ENCODE data around the gene FREM2.
A peak's percentile ranks its signal among the peaks of the same experiment; 100 is the strongest.

The FREM2 gene

DNA sequence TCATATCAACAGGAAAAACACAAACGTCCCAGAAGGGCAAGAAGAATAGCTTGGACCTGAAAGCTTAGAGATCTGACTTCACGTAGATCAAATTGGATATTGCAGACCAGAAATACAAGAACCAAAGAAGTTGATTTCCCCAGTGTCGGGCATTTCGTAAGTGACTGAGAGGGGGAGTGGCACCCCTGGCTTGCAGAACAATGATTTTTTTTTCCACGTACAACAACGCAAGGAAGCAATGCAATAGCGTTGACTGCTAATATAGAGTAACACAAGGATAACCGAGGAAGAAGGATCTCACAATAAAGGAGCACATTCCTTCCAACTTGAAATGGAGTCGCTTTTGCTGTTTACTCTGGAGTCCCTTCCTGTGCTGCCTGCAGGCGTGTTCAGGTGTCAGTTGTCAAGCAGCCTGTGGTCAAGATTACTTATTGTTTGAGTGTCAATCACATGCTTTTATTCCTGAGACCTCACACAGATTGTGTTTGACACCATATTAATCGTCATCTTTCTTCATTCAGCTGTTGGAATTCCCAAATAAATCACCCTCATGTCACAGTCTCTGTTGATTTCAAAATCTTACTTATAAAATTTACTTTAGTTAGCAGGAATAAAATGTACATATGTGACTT lies 139.4 kb downstream of the FREM2 start:
- no peak for DNase-seq (ENCODE audit: low spot score)

DNA sequence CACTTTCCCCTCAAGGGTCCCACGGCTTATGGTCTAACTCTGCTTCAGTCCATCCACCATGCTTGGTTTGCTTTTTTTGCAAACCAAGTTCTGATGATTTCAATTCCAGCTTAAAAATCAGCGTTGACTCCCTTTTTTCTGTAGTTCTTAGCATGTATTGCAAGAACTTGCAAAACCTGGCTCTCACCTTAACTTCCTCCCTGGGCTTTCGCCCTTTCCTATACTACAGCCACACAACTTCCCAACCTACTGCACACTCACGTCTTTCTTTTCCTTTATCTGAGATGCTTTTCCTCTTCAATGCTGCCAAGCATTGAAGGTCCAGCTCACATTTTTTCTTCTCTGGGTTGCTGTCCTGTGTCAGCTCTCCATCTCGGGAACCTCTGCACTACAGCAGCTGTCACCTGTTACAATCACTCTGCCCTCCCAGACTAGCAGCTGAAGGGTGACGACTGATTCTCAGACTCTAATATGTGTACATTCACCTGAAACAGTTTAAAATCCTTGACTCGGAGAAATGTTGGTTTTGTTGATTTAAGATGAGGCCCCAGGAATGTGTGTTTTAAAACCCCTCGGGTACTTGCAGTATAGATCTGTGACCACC lies 143.7 kb downstream of the FREM2 start:
- DNase-seq (ENCODE audit: low spot score) = no peak

DNA sequence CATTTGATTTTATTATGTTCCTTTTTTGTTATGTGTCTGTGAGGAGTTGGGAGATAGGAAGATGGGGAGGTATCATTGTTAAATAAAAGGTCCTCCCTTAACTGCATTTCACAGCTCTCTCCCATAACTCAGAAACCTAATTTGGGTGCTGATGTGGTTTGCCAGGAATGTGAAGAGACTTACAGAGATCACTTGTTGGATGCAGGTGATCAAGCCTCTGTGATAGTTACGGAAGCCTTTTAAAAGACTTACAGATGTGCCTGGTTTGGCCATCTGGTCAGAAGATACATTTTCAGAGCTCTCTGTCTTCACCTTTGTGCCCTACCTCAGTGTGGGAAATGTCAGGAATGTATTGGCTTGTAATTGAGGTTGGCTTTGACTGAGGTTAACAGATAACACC lies 157.7 kb downstream of the FREM2 start:
- no peak for DNase-seq (ENCODE audit: low spot score)

DNA sequence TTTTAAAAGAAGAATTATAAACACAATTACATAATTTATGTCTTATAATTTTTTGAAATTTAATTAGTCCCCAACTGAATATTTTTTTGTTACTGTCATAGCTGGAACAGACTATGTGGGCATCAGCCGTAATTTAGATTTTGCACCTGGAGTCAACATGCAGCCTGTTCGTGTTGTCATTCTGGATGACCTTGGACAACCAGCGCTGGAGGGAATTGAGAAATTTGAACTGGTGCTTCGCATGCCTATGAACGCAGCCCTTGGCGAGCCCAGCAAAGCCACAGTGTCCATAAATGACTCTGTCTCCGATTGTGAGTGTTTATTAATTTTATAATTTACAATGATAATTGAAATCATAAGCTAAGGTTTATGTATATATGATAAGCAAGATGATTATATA lies 161.5 kb downstream of the FREM2 start:
- no peak for DNase-seq (ENCODE audit: low spot score)

DNA sequence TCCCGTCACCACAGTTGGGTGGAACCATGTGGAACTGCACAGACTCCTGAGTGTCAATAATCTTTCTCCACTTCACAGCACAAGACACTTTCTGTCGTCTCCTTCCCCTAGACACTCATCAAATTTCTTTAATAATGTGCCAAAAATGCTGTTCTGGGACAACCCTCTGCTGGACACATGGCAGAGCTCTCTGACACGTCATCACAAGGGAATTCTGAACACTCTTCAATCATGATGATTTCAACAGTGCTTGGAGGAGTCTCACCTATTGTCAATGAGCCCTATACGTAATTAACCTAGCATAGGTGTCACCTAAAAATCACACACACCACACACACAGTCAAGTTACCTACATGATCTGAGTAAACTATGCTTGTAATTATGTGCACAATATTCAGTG lies 162.4 kb downstream of the FREM2 start:
- no peak for DNase-seq (ENCODE audit: low spot score)

DNA sequence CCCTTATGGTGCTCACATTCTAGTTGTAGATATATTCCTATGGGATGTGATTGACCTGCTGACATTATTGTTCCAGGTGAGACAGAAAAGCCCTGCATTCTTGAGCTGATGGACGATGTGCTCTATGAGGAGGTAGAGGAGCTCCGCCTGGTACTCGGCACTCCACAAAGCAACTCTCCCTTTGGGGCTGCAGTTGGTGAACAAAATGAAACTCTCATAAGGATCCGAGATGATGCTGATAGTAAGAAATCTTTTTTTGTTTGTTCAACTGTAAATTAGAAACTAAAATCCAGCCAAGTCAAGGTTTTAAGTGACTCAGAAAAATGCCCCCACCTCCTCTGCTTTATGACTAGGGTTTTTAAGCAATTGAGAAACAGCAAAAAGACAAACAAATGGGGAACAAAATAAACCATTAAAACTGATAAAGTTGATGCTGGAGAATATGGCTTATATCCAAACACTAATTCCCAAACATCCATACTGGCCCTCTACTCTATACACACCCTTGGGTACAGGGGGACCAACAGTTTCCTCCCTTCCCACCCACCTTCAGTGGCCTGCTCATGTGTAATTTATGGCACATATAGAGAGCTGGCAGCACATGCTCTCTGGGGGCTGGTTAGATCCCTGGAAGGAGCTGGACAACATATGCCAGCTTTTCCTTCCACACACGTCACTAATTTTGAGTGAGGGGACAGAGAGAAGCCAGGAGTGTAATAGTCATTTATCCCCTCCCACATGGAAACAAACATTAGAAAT lies 164.2 kb downstream of the FREM2 start:
- DNase-seq (ENCODE audit: low spot score) = no peak

DNA sequence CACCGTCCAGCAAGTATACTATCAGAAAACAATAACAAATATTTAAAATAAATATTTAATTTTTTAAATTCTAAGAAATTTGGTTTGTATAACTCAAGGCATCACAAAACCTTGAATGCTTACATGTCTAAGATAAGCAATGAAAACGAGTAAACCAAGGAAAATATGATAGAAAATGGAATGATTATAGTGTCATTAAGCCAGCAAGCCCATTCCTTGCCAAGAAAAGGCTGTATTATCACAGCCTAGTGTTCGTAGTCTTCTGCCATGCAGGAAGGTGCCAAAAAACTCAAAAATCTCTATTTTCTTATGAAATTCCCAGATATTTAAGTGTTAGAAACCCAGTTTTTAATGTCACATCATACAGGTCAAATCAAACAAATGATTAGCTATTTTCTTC lies 167.3 kb downstream of the FREM2 start:
- no peak for DNase-seq (ENCODE audit: low spot score)

DNA sequence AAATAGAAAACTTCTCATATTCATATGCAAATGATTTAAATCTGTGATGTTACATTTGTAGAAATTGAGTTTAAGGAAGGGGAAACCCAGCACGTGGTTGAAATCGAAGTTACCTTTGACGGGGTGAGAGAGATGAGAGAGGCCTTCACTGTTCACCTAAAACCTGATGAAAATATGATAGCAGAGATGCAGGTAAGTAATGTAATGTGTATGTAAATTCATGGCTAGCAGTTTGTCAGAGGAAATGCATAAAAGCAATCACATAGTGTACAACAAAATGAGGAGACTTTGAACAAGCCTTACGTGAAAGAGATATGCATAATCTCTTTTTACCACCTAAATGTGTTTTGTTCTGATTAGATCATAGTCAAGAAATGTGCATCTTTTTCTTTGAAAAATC lies 169.2 kb downstream of the FREM2 start:
- DNase-seq (ENCODE audit: low spot score) = no peak

DNA sequence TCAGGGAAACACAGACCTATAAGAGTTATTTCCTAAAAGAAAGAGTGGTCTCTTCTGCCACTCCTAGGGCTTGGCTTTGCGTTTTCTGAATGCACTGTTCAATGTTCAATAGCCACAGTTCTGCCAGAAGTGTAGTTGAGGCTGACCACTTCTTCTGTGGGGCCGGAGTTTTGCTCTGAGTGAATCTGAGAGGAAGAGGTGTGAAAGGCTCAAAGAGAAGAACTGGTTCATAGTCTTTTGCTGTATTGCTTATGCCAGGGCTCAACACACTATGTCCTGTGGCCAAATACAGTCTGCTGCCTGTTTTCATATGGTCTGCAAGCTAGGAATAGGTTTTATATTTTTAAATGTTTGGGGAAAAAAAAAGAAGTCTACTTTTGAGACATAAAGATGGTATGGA lies 175.6 kb downstream of the FREM2 start:
- no peak for DNase-seq (ENCODE audit: low spot score)

DNA sequence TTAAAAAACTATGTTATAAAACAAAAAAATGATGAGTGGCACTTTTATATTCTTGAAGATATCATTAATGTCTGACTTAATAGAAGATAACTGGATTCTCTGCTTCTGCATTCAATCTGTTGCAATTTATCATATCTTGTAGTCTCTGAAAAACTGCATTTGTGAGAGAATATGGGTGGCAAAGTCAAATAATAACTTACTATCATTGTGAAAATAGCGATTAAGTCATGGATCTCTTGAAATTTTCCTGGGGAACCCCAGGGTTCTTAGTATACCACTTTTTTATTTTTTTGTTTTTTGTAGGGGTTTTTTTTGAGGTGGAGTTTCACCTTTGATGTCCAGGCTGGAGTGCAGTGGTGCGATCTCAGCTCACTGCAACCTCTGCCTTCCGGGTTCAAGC lies 176.7 kb downstream of the FREM2 start:
- DNase-seq (ENCODE audit: low spot score) = no peak

DNA sequence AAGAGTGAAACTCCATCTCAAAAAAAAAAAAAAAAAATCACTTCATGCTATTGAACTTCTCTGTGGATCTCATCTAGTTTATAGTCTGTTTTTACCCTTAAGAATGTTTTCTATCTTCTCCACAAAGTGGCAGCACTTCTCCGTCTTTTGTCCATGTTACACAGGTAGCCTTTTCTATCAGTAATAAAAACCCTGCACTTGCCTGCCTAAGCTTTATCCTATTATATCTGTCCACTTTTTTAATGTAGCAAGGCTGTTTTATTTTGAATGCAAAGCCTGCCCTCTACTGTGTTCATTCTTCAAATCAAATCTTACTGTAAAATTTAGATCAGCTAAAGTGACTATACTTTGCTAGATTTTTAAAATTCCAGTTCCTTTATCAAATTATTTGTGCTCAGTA lies 179.8 kb downstream of the FREM2 start:
- no peak for DNase-seq (ENCODE audit: low spot score)

DNA sequence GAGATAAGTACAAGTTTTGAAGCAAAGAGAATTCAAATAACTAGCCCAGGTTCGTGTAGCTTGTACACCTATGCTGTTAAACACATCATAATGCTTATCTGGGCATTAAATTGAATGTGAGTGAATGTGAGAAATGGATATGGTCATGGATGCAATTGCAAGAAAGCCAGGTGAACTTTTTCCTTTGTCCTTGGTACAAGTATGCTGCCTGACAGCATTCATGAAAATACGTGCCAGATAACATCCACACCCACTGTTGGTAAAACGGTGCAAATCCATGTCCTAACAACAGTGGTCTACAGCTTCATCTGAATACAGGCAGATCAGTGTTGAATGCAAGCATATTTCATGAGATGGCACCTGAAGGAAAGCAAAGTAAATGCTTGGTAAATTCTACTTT lies 181.5 kb downstream of the FREM2 start:
- DNase-seq (ENCODE audit: low spot score) = no peak

DNA sequence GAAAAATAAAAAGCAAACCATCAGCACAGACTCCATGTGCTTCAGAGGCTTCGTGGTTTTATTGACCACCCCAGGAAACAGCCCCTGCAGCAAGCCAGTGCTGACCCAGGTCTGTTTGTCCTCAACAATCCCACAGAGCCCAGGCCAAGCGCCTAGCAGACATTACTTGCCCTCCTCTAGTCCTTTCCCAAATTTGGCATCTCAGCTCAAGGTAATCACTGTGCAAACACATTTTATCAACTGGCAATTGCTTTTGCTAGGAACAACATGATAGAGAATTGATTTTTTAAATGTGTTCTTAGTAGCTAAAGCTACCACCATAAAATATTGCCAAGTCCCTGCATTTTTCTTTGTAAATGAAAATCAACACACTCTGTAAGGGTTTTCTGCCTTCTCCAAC lies 182.0 kb downstream of the FREM2 start:
- DNase-seq (ENCODE audit: low spot score) = no peak

DNA sequence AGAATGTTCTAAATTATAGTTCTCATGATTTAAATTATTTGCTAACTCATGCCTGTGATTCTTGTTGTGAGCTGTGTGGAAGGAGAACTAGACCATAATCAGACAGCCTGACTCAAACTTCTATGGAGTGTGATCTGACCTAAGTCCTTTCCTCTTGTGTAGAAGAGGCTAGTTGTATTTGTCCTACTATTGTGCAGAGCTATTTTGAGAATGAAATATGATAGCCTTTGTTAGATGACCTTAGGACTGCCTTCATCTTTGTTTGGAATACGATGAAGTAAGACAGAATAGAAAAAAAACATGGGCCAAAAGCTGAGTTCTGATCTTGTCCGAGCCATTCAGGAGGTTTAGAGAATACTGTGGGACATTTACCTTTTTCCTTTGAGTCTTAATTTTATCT lies 184.4 kb downstream of the FREM2 start:
- no peak for DNase-seq (ENCODE audit: low spot score)

DNA sequence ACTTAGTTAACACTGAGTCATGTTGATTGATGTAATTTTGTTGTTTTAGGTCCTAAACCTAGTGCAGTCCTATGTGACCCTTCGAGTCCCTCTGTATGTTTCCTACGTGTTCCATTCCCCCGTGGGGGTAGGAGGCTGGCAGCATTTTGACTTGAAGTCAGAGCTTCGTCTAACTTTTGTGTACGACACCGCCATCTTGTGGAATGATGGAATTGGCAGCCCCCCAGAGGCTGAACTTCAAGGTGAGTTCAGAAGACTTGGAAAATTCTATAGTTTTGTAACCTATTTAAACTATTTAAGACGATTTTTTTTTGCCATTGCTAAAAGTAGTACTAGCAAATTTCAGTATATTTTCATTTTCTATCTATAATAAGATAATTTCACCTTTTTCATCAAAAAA lies 185.8 kb downstream of the FREM2 start:
- DNase-seq (ENCODE audit: low spot score) = peak; percentile 15

DNA sequence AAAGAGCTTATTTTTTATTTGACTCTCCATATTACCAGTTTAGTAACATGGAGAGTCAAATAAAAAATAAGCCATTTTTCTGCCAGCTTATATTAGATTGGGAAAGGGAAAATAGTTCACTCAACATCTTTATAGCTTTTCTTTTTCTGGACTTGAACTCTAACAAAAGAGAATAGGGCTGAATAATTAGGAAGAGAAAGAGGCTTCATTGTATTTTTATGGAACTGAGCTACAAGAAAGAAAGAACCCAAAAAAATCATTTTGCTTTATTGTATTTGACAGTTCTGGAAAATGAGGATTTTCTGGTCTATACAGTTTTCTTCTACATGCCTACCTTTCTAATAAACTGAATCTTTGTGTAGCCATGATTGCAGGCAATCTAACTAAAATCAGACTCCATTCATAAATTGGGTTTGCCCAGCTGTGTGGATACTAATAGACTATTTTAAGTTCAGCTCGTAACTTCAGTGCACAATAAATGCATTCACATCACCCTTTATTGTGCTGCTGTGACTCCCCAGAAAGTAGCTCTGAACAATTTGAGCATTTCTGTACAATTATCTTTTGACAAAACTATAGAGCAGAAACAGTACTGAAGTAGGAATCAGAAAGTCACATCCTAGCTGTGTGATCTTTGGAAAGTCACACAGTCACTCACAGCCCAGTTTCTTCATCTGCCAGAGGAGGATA lies 188.5 kb downstream of the FREM2 start:
- no peak for DNase-seq (ENCODE audit: low spot score)

DNA sequence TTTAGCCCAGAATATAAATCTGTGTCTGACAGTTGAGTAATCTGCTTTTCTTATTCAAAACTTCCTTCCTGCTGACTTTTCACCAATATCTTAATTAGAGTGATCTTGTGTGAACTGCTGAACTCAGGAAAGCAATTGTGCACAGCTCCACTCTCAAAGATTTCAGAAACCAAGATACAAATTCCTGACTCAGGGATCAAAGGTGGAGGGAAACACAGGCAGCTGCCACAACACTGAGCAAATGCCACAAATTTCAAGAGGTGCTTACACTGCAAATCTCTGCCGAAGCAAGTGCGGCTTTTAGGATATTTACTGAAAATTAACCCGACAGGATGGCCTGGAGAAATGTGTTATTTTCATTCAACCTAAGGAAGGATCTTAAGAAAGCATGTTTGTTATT lies 192.4 kb downstream of the FREM2 start:
- no peak for DNase-seq (ENCODE audit: low spot score)

DNA sequence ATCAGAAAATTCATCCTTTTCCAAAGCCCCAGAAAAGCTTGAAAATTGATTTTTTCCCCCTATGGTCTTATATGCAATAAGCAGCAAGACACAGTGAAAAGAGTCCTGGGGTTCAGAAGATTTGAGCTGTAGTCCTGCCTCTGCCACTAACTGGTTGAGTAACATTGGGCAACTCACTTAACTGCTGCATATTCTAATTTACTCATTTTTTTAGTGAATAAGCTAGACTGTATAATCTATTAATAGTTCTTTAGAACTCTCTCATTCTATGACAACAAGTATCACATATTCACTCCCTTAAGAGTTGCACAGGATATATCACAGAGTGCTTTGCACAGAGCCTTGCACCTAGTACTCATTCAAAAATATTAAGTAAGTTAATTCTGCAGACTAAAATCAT lies 192.9 kb downstream of the FREM2 start:
- DNase-seq (ENCODE audit: low spot score) = no peak

DNA sequence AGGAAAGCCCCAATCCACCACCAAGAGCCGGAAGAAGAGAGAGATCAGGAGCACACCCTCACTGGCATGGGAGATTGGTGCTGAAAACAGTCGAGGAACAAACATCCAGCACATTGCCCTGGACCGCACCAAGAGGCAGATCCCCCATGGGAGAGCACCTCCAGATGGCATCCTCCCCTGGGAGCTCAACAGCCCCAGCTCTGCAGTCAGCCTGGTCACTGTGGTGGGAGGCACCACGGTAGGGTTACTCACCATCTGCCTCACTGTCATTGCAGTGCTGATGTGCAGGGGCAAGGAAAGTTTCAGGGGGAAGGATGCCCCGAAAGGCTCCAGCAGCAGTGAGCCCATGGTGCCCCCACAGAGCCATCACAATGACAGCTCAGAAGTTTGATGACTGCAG lies 193.5 kb downstream of the FREM2 start:
- DNase-seq (ENCODE audit: low spot score) = no peak

DNA sequence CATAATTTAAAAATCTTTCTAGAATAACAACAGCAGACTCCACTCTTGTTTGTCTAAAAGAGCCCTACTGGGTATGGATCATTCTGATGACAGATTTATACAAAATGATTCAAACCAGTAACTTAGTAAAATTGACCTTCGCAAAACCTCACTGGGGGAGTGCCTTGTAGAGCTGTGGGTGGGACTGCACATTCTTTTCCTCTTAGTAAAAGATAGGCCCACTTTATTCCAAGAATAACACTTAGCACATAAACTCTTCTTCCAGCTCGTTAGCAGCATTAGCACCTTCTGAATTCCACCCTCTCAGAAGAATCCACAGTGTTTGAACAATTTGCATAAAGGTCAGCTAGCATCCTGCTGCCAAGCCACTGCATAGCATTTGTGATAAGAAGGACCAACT lies 196.9 kb downstream of the FREM2 start:
- DNase-seq (ENCODE audit: low spot score) = no peak

DNA sequence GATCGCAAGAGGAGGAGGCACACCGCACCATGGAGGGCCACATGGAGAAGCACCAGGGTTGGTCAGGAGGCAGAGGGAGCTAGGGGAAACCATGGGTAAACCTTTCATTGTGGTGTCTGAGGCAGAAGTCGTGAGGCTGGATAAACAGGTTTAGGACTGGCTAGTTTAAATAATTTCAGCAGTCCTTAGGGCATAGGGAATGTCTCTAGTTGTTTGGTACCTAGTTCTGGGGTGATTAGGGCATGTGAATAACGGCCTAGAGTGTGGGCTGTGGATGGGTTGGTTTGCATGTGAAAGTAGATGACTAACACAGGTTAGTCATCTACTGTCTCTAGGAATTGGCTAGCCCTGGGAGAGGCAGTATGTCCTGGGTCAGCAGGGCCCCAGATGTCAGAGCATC lies 201.4 kb downstream of the FREM2 start:
- no peak for DNase-seq (ENCODE audit: low spot score)

DNA sequence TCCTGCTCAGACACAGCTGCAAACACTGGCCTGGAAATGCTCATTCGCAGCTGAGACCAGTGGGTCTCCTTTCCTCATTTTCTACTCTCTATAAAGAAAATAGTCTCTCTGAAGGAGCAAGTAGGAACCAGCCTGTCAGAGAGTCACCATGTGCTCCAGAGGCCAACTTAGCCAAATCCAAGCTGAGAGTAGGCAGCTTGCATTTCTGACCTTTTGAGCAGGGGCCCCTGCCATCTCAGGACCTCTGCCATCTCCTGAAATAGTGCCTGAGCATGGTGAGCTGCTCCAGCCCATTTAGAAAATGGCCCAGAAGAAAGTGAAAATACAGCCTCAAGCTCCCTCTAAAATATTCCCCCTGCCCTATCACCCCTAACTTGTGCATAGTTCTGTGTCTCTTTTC lies 208.2 kb downstream of the FREM2 start:
- DNase-seq (ENCODE audit: low spot score) = no peak

DNA sequence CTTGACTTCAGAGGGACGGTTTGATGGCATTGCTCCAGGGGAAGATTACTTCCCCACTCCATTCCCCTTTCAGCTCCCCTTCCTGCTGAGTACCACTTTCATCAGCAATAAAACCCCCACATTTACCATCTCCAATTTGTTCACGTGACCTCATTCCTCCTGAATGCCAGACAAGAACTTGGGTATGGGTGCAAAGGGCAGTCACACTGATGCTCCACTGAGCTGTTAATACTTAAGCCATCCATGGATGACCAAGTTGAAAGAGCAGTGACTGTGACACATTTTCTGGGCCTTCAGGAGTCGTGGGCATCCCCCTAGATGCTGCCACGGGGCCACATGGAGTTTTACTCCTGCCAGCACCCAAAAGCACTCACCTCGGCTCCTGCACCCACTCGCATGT lies 210.6 kb downstream of the FREM2 start:
- no peak for DNase-seq (ENCODE audit: low spot score)

All from AG08396 (cell line).